Nephron progenitor cell (in vitro differentiated cells): ENCODE results near the gene ACHE.
A peak's percentile ranks its signal among the peaks of the same experiment; 100 is the strongest.

Experiments
- DNase-seq: peaks from one replicate; pipeline ENCODE4 v3.0.0; 2021
- H3K27ac Mint-ChIP-seq: 2 replicates; pipeline ENCODE4 v1.8.0; 2021; ENCODE audit warnings: mild to moderate bottlenecking, moderate library complexity, mixed read lengths
- H3K27me3 Mint-ChIP-seq: 2 replicates; pipeline ENCODE4 v1.8.0; 2021; ENCODE audit warnings: mild to moderate bottlenecking, low read depth, mixed read lengths; ENCODE audit not compliant: poor library complexity
- H3K36me3 Mint-ChIP-seq: 2 replicates; pipeline ENCODE4 v1.8.0; 2021; ENCODE audit warnings: low read depth, mixed read lengths
- H3K4me1 Mint-ChIP-seq: 2 replicates; pipeline ENCODE4 v1.8.0; 2021; ENCODE audit warnings: mixed read lengths
- H3K4me3 Mint-ChIP-seq: 2 replicates; pipeline ENCODE4 v1.8.0; 2021; ENCODE audit warnings: mild to moderate bottlenecking, moderate library complexity, mixed read lengths
- H3K9me3 Mint-ChIP-seq: 2 replicates; pipeline ENCODE4 v1.8.0; 2021; ENCODE audit warnings: mild to moderate bottlenecking, moderate library complexity, mixed read lengths
- TF ChIP-seq, protein P1 (sequence below): fragments of 200-600 bp; sonication (generic); IDR thresholded peaks from 2 replicates; pipeline ENCODE4 v1.5.0; 2021; ENCODE audit warnings: antibody characterized with exemption

The ACHE gene

DNA sequence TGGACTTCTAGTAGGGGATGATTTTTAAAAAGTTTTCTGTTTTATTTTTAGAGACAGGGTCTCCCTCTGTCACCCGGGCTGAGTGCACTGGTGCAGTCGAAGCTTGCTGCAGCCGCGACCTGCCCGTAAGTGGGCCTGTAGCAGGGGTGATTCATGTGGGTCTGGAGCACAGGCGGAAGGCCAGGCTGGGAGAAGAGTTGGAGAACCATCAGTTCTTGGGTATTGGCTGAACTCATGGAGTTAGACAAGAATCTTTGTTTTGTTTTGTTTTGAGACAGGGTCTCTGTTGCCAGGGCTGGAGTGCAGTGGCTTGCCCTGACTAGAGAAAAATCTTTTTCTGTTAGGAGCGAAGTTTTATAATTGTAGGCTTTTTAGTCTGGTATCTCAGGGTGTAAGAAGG is 15.0 kb downstream of the ACHE start:
- H3K4me3 Mint-ChIP-seq, result no peak overlapping the region
- peaks cover 2% of the 10 kb centered on the region for H3K27me3 Mint-ChIP-seq
- H3K9me3 Mint-ChIP-seq, result no peaks in the 10 kb centered on the region
- H3K36me3 Mint-ChIP-seq, result peaks cover 90% of the 10 kb centered on the region
- H3K4me1 Mint-ChIP-seq, result peaks cover 87% of the 10 kb centered on the region
- DNase-seq, result no peak
- TF ChIP-seq, protein P1, sequence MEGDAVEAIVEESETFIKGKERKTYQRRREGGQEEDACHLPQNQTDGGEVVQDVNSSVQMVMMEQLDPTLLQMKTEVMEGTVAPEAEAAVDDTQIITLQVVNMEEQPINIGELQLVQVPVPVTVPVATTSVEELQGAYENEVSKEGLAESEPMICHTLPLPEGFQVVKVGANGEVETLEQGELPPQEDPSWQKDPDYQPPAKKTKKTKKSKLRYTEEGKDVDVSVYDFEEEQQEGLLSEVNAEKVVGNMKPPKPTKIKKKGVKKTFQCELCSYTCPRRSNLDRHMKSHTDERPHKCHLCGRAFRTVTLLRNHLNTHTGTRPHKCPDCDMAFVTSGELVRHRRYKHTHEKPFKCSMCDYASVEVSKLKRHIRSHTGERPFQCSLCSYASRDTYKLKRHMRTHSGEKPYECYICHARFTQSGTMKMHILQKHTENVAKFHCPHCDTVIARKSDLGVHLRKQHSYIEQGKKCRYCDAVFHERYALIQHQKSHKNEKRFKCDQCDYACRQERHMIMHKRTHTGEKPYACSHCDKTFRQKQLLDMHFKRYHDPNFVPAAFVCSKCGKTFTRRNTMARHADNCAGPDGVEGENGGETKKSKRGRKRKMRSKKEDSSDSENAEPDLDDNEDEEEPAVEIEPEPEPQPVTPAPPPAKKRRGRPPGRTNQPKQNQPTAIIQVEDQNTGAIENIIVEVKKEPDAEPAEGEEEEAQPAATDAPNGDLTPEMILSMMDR, result no peak
- peak overlapping the region; percentile 93 for H3K27ac Mint-ChIP-seq

DNA sequence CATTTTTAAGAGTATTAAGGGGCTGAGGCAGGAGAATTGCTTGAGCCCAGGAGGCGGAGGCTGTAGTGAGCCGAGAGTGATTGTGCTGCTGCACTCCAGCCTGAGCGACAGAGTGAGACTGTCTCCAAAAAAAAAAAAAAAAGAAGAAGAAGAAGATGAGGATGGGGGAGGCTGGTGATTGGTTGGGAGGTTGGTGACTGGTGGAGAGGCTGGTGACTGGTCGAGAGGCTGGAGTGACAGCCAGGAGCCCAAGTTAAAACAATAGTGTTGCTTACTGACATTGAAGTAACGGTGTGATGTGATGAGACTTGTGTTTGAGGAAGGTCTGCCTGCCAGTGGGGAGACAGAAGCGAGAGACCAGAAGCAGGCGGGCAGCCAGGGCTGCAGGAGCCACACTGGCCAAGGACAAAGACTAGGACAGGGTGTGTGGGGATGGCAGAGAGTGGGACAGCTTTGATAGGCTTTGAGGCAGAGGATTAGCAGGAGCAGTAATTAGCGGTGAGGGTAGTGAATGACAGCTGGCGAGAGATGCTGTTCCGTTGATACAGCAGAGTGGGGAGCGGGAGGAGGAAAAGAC is 15.9 kb downstream of the ACHE start:
- Mint-ChIP-seq H3K36me3 (peaks cover 93% of the 10 kb centered on the region), H3K4me1 (peaks cover 87% of the 10 kb centered on the region), H3K27ac (peak overlapping the region; percentile 96), H3K9me3 (no peaks in the 10 kb centered on the region), H3K27me3 (peaks cover 2% of the 10 kb centered on the region), H3K4me3 (peak overlapping the region; percentile 21)
- DNase-seq, result no peak
- TF ChIP-seq, protein P1, result no peak

DNA sequence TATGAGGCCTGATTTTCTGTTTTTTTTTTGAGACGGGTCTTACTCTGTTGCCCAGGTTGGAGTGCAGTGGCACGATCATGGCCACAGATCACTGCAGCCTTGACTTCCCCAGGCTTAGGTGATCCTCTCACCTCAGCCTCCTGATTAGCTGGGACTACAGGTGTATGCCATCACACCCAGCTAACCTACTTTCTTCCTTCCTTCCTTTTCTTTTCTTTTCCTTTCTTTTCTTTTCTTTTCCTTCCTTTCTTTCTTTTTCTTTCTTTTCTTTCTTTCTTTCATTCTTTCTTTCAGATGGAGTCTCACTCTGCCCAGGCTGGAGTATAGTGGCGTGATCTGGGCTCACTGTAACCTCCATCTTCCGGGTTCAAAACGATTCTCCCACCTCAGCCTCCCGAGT is 17.0 kb downstream of the ACHE start:
- Mint-ChIP-seq H3K36me3 (peaks cover 93% of the 10 kb centered on the region), H3K9me3 (no peaks in the 10 kb centered on the region), H3K27me3 (no peaks in the 10 kb centered on the region), H3K4me3 (peak overlapping the region; percentile 62), H3K27ac (peak overlapping the region; percentile 84), H3K4me1 (peaks cover 86% of the 10 kb centered on the region)
- TF ChIP-seq, protein P1, result no peak
- no peak for DNase-seq

DNA sequence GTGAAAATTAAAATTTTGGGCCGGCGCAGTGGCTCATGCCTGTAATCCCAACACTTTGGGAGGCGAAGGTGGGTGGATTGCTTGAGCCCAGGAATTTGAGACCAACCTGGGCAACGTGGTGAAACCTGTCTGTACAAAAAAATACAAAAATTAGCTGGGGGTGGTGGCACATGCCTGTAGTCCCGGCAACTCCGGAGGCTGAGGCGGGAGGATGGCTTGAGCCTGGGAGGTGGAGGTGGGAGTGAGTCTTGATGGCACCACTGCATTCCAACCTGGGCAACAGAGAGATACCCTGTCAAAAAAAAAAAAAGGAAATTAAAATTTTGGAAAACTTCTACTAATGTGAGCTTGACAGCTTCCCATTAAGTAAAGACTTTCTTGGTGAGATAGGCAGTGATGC is 17.7 kb downstream of the ACHE start:
- Mint-ChIP-seq H3K36me3 (peaks cover 91% of the 10 kb centered on the region), H3K27ac (no peak overlapping the region), H3K4me3 (peak overlapping the region; percentile 30), H3K27me3 (peaks cover 3% of the 10 kb centered on the region), H3K4me1 (peaks cover 79% of the 10 kb centered on the region), H3K9me3 (no peaks in the 10 kb centered on the region)
- DNase-seq, result no peak
- TF ChIP-seq, protein P1, result no peak

DNA sequence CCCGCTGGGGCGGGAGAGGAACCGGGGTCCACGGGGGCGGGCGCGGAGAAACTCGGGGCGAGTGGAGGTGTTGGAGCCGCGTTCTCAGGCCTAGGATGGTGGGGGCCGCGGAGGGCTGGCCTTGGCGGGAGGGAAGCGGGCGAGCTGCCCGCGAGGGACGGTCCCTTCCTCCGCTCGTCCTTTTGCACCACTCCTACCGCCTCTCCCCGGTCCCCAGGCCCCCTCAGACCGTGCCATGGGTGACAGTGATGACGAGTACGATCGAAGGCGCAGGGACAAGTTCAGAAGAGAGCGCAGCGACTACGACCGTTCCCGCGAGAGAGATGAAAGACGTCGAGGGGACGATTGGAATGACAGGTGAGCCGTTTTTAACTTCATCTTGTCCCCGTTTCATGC is 20.3 kb downstream of the ACHE start:
- Mint-ChIP-seq H3K9me3 (no peaks in the 10 kb centered on the region), H3K27me3 (peaks cover 3% of the 10 kb centered on the region), H3K27ac (peak overlapping the region; percentile 100), H3K4me1 (peaks cover 60% of the 10 kb centered on the region), H3K36me3 (peaks cover 82% of the 10 kb centered on the region), H3K4me3 (peak overlapping the region; percentile 99)
- no peak for DNase-seq
- TF ChIP-seq, protein P1, result no peak
